ENCODE results near the gene B3GNT2. TPM values are rescaled to one million over a fixed set of nuclear protein-coding genes. Genes with fewer than 3 reads are reported as not detected.
"Not testable (repeated sequence)": the region's sequence is repeated elsewhere in the genome, so short reads cannot be mapped to it uniquely, and the experiment has no call there.

The B3GNT2 gene
- total and polyA plus RNA-seq, 7 experiments from 2014 or later: 16.3 to 37.0 (median 20.3) TPM

GRCh38 chr2:62152000-62152399 is 43.9 kb upstream of the B3GNT2 start:
- no peak for ATAC-seq
- Mint-ChIP-seq H3K4me3 (no peak overlapping the region), H3K4me1 (peaks cover under 1 to 7% (median under 1%) of the 10 kb centered on the region in 7 donors), H3K9me3 (peaks cover 0 to 18% (median 1%) of the 10 kb centered on the region in 11 donors), H3K27ac (peak overlapping the region in 2 of 9 donors; percentile 24 to 44), H3K36me3 (peaks cover 4 to 28% (median 6%) of the 10 kb centered on the region in 5 donors), H3K27me3 (no peaks in the 10 kb centered on the region)
- Histone ChIP-seq H3K4me1 (ENCODE audit: control insufficient read depth in 2 of 2, insufficient read depth in 2 of 2, low read length in 2 of 2) (no peaks in the 10 kb centered on the region), H3K4me3 (ENCODE audit: low read length) (no peak overlapping the region), H3K36me3 (ENCODE audit: control insufficient read depth in 2 of 3, insufficient read depth in 3 of 3, low read length in 3 of 3) (no peaks in the 10 kb centered on the region), H3K9me3 (ENCODE audit: control insufficient read depth in 2 of 3, low read length in 3 of 3) (no peaks in the 10 kb centered on the region), H3K27ac (ENCODE audit: low read depth, low read length) (no peak overlapping the region), H3K27me3 (ENCODE audit: control insufficient read depth in 2 of 2, insufficient read depth in 2 of 2, low read length in 2 of 2) (no peaks in the 10 kb centered on the region)
- intact Hi-C loops (cut with micrococcal nuclease): no loop called here
- no peak for DNase-seq
- ChIA-PET CTCF (no interaction called here), POLR2A (no interaction called here)

GRCh38 chr2:62156861-62157496 is 38.9 kb upstream of the B3GNT2 start:
- no peak overlapping the region for H3K4me3 Mint-ChIP-seq

GRCh38 chr2:62158444-62159121 is 37.3 kb upstream of the B3GNT2 start:
- Mint-ChIP-seq H3K27me3 (no peaks in the 10 kb centered on the region), H3K27ac (no peak overlapping the region), H3K9me3 (peaks cover 0 to 9% (median 0%) of the 10 kb centered on the region in 11 donors), H3K4me1 (peaks cover 0 to 5% (median 0%) of the 10 kb centered on the region in 7 donors), H3K4me3 (no peak overlapping the region), H3K36me3 (peaks cover 0 to 13% (median 0%) of the 10 kb centered on the region in 5 donors)
- Histone ChIP-seq H3K4me3 (ENCODE audit: low read length) (no peak overlapping the region), H3K4me1 (ENCODE audit: control insufficient read depth in 2 of 2, insufficient read depth in 2 of 2, low read length in 2 of 2) (no peaks in the 10 kb centered on the region), H3K27me3 (ENCODE audit: control insufficient read depth in 2 of 2, insufficient read depth in 2 of 2, low read length in 2 of 2) (no peaks in the 10 kb centered on the region), H3K36me3 (ENCODE audit: control insufficient read depth in 2 of 3, insufficient read depth in 3 of 3, low read length in 3 of 3) (no peaks in the 10 kb centered on the region), H3K27ac (ENCODE audit: low read depth, low read length) (no peak overlapping the region), H3K9me3 (ENCODE audit: control insufficient read depth in 2 of 3, low read length in 3 of 3) (no peaks in the 10 kb centered on the region)
- DNase-seq (no peak), ATAC-seq (no peak)
- CTCF ChIA-PET: no interaction called here
- intact Hi-C loops (cut with micrococcal nuclease): no loop called here
- POLR2A ChIA-PET: no interaction called here

More at GRCh38 chr2:62156861-62157496, 38.9 kb upstream of the B3GNT2 start:
- ATAC-seq (no peak), DNase-seq (no peak)
- H3K4me1 Mint-ChIP-seq: peaks cover 0 to 5% (median 0%) of the 10 kb centered on the region in 7 donors
- H3K36me3 Mint-ChIP-seq: peaks cover 2 to 23% (median 4%) of the 10 kb centered on the region in 5 donors
- no peak overlapping the region for H3K4me3 ChIP-seq (ENCODE audit: low read length)
- H3K27ac Mint-ChIP-seq: no peak overlapping the region
- H3K27me3 ChIP-seq (ENCODE audit: control insufficient read depth in 2 of 2, insufficient read depth in 2 of 2, low read length in 2 of 2): no peaks in the 10 kb centered on the region
- no peaks in the 10 kb centered on the region for H3K36me3 ChIP-seq (ENCODE audit: control insufficient read depth in 2 of 3, insufficient read depth in 3 of 3, low read length in 3 of 3)
- ChIA-PET CTCF (no interaction called here), POLR2A (no interaction called here)
- no peak overlapping the region for H3K27ac ChIP-seq (ENCODE audit: low read depth, low read length)
- intact Hi-C loops (cut with micrococcal nuclease): no loop called here
- peaks cover 0 to 18% (median 0%) of the 10 kb centered on the region in 11 donors for H3K9me3 Mint-ChIP-seq
- H3K9me3 ChIP-seq (ENCODE audit: control insufficient read depth in 2 of 3, low read length in 3 of 3): no peaks in the 10 kb centered on the region
- no peaks in the 10 kb centered on the region for H3K27me3 Mint-ChIP-seq
- no peaks in the 10 kb centered on the region for H3K4me1 ChIP-seq (ENCODE audit: control insufficient read depth in 2 of 2, insufficient read depth in 2 of 2, low read length in 2 of 2)

- H3K9me3 Mint-ChIP-seq; H3K9me3 ChIP-seq (ENCODE audit: control insufficient read depth in 2 of 3, low read length in 3 of 3); H3K27me3 ChIP-seq (ENCODE audit: control insufficient read depth in 2 of 2, insufficient read depth in 2 of 2, low read length in 2 of 2); ATAC-seq; DNase-seq; H3K4me3 Mint-ChIP-seq; H3K4me1 Mint-ChIP-seq; H3K4me3 ChIP-seq (ENCODE audit: low read length); H3K27ac ChIP-seq (ENCODE audit: low read depth, low read length); H3K36me3 Mint-ChIP-seq; intact Hi-C loops (cut with micrococcal nuclease); H3K36me3 ChIP-seq (ENCODE audit: control insufficient read depth in 2 of 3, insufficient read depth in 3 of 3, low read length in 3 of 3); H3K4me1 ChIP-seq (ENCODE audit: control insufficient read depth in 2 of 2, insufficient read depth in 2 of 2, low read length in 2 of 2); H3K27ac Mint-ChIP-seq; H3K27me3 Mint-ChIP-seq: not testable (repeated sequence)
- ChIA-PET CTCF (interaction anchor here (0.6 kb wide), 1 partner anchor 1379 kb away, joined by 3 read pairs; no protein-coding TSS in a partner anchor), POLR2A (interaction anchor here (0.6 kb wide), 1 partner anchor 18 kb away, joined by 3 read pairs; no protein-coding TSS in a partner anchor)
Measured at GRCh38 chr2:62160691-62161090, 35.2 kb upstream of the B3GNT2 start.

GRCh38 chr2:62163106-62163831 is 32.6 kb upstream of the B3GNT2 start:
- H3K4me1 ChIP-seq (ENCODE audit: control insufficient read depth in 2 of 2, insufficient read depth in 2 of 2, low read length in 2 of 2): no peaks in the 10 kb centered on the region
- no peak overlapping the region for H3K4me3 ChIP-seq (ENCODE audit: low read length)
- H3K9me3 ChIP-seq (ENCODE audit: control insufficient read depth in 2 of 3, low read length in 3 of 3): no peaks in the 10 kb centered on the region
- intact Hi-C loops (cut with micrococcal nuclease): no loop called here
- H3K36me3 ChIP-seq (ENCODE audit: control insufficient read depth in 2 of 3, insufficient read depth in 3 of 3, low read length in 3 of 3): no peaks in the 10 kb centered on the region
- DNase-seq: no peak
- Mint-ChIP-seq H3K4me3 (no peak overlapping the region), H3K27ac (no peak overlapping the region), H3K4me1 (no peaks in the 10 kb centered on the region), H3K27me3 (peaks cover 0 to 4% (median 0%) of the 10 kb centered on the region in 5 donors), H3K9me3 (no peaks in the 10 kb centered on the region), H3K36me3 (peaks cover 0 to 3% (median 0%) of the 10 kb centered on the region in 5 donors)
- no peak overlapping the region for H3K27ac ChIP-seq (ENCODE audit: low read depth, low read length)
- POLR2A ChIA-PET: no interaction called here
- CTCF ChIA-PET: no interaction called here
- H3K27me3 ChIP-seq (ENCODE audit: control insufficient read depth in 2 of 2, insufficient read depth in 2 of 2, low read length in 2 of 2): no peaks in the 10 kb centered on the region
- no peak for ATAC-seq

GRCh38 chr2:62163834-62164233 is 32.1 kb upstream of the B3GNT2 start:
- intact Hi-C loops (cut with micrococcal nuclease): no loop called here
- H3K27me3 Mint-ChIP-seq: peaks cover 0 to 4% (median 0%) of the 10 kb centered on the region in 5 donors

More at GRCh38 chr2:62163834-62164233, 32.1 kb upstream of the B3GNT2 start:
- H3K9me3 Mint-ChIP-seq: no peaks in the 10 kb centered on the region
- Histone ChIP-seq H3K4me1 (ENCODE audit: control insufficient read depth in 2 of 2, insufficient read depth in 2 of 2, low read length in 2 of 2) (no peaks in the 10 kb centered on the region), H3K36me3 (ENCODE audit: control insufficient read depth in 2 of 3, insufficient read depth in 3 of 3, low read length in 3 of 3) (no peaks in the 10 kb centered on the region), H3K27me3 (ENCODE audit: control insufficient read depth in 2 of 2, insufficient read depth in 2 of 2, low read length in 2 of 2) (no peaks in the 10 kb centered on the region), H3K27ac (ENCODE audit: low read depth, low read length) (no peak overlapping the region), H3K4me3 (ENCODE audit: low read length) (no peak overlapping the region), H3K9me3 (ENCODE audit: control insufficient read depth in 2 of 3, low read length in 3 of 3) (no peaks in the 10 kb centered on the region)
- CTCF ChIA-PET: no interaction called here
- DNase-seq (no peak), ATAC-seq (no peak)
- peaks cover 0 to 3% (median 0%) of the 10 kb centered on the region in 5 donors for H3K36me3 Mint-ChIP-seq
- H3K4me1 Mint-ChIP-seq: no peaks in the 10 kb centered on the region
- no peak overlapping the region for H3K4me3 Mint-ChIP-seq
- POLR2A ChIA-PET: no interaction called here
- H3K27ac Mint-ChIP-seq: no peak overlapping the region
